HG03159 (cell line): ENCODE results near the gene KRT5.
"Not testable (repeated sequence)": the region's sequence is repeated elsewhere in the genome, so short reads cannot be mapped to it uniquely, and the experiment has no call there.

Experiments
- ATAC-seq: cut with Tn5 transposase; IDR thresholded peaks from one replicate; pipeline ENCODE4 v1.9.1; 2021; ENCODE audit warnings: mild to moderate bottlenecking, moderate library complexity; ENCODE audit not compliant: unreplicated experiment

The KRT5 gene

DNA sequence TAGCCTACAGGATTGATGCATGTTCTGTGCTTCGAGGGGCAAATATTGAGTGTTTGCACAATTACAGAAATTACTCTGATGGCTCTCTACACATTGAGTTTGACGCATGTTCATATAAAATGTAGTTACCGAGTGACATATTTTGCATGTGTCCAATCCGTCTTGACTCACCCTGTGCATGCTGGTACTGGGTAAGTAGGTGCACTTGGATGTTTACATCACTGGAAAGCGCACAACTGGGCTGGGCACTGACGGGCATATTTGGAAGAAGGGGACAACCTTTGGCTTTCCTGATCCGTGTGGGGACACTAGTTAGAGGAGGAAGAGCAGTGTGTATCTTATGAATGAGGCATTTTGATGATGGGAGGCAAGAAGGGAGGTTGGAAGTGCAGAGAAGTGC lies 22.2 kb downstream of the KRT5 start:
- no peak for ATAC-seq

- ATAC-seq = no peak
These were observed 23.6 kb downstream of the KRT5 start for GRCh38 chr12:52496590-52497071.

- no peak for ATAC-seq
These were observed 24.1 kb downstream of the KRT5 start for GRCh38 chr12:52496054-52496453.

DNA sequence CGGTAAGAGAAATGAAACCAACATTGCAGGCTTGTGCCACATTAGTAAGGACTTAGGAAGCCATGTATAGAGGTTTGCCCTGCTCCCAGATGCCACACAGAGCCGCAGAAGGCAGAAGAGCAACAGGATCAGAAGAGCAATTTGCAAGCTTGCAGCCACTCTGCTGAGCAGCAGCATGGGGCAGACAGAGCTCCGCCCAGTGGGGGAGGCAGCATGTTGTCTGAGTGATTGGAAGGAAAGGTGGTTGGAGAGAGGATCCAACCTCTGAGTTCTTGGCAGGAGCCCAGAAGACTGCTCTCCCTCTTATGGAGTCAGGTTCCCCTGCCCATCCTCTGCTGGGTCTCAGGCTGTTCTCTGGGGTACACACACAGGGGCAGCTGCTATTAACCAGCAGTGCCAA lies 24.8 kb downstream of the KRT5 start:
- no peak for ATAC-seq

DNA sequence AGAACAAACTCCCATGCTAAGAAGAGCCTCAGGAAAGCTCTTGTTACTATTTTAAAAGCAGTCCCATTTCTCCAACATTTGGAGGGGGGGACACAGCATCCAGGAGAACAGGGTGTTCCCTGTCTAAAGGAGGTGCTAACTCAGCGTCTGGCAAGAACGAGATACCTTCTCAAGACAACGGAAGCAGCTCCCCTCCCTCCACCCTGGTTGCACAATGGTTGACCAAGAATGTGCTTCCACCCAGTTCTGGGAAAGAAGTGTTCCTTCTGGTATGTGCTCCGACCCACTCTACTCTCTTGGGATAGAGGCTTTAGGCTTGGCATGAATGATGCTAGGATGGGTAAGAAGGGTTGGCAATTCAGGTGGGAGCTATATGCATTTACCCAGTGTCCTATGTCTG lies 25.7 kb downstream of the KRT5 start:
- no peak for ATAC-seq

GRCh38 chr12:52494100-52494499 lies 26.1 kb downstream of the KRT5 start:
- ATAC-seq = no peak

- no peak for ATAC-seq
These were observed 27.0 kb downstream of the KRT5 start, which contains the start of gene KRT6A for GRCh38 chr12:52493172-52493571. KRT6A (minus strand) TSS chr12:52493257; CDS start chr12:52493188, 69 bp downstream.

GRCh38 chr12:52492405-52492804 lies 27.8 kb downstream of the KRT5 start:
- not testable (repeated sequence) for ATAC-seq

DNA sequence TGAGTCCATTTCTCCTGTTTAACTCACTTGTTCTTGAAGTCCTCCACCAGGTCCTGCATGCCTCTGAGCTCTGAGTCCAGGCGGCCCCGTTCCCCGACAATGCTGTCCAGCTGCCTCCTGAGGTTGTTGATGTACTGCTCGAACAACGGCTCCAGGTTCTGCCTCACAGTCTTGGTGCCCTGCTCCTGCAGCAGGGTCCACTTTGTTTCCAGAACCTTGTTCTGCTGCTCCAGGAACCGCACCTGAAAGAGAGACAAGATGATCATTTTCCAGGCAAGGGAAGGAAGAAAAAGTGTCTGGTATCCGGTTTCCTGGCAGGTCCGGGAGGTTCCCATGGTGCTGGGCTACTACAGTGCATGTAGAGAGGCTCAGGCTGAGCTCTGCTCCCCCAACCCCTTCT lies 28.7 kb downstream of the KRT5 start:
- not testable (repeated sequence) for ATAC-seq

DNA sequence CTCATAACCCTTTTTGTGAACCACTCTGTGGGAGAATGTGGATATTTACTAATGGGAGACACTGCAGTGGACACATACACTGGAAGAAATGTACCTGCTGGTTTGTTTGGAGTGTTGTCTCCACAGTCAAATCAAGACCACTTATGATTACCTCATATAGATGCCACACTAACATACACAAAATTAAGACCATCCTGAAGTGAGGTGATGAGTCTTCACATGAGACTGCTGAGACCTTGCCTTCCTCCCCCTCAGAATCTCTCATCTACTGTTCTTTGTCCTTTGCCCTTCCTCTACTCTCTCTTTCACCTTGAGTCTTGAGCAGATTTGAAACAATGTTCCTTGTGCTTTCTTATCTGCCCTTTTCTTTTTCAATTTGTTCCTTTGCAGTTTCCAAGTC lies 31.5 kb downstream of the KRT5 start:
- ATAC-seq = no peak

GRCh38 chr12:52487744-52488443 lies 32.3 kb downstream of the KRT5 start:
- not testable (repeated sequence) for ATAC-seq

GRCh38 chr12:52487211-52487610 lies 33.0 kb downstream of the KRT5 start:
- no peak for ATAC-seq

GRCh38 chr12:52486166-52487105 lies 33.8 kb downstream of the KRT5 start:
- no peak for ATAC-seq

- no peak for ATAC-seq
These were observed 40.1 kb downstream of the KRT5 start for GRCh38 chr12:52480073-52480472.

GRCh38 chr12:52477651-52478050 lies 42.5 kb downstream of the KRT5 start:
- ATAC-seq = no peak

DNA sequence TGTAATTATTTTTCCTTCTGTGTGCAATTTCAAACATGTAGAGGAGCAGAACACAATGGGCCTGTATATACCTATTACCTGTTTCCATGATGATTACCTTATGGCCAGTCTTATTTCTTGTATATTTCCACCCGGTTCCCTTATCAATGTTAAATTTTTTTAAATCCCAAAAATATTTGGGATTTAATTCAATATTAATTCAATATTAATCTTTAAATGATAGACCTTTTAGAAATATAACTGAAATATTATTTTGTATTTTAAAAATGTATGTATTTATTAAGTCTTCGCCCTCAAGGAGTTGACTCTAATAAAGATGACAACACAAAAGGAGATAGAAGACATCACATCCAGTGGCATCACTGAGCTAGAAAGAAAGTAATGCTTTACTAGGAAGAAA lies 46.0 kb downstream of the KRT5 start:
- ATAC-seq = no peak

- ATAC-seq = no peak
These were observed 46.4 kb downstream of the KRT5 start, which contains the start of gene KRT6C for GRCh38 chr12:52473768-52474167. KRT6C (minus strand) TSS chr12:52473805; CDS start chr12:52473737, 68 bp downstream.

GRCh38 chr12:52469853-52470252 lies 50.3 kb downstream of the KRT5 start:
- ATAC-seq = no peak

GRCh38 chr12:52464897-52465296 lies 55.3 kb downstream of the KRT5 start:
- no peak for ATAC-seq
